Ascending aorta (tissue), 2 donors: ENCODE measurements around the gene SCLY. TPM values are rescaled to one million over a fixed set of nuclear protein-coding genes. Genes with fewer than 3 reads are reported as not detected.

Experiments
- DNase-seq, 2 donors: peaks; one replicate each; pipeline ENCODE4 v3.0.0-alpha.2; 2019; ENCODE audit warnings: low spot score in 2 of 2
- H3K27ac ChIP-seq, 2 donors: fragments of 200-600 bp; sonication (generic); one replicate each; pipeline ENCODE4 v1.5.1; 2016 to 2017; ENCODE audit warnings: mild to moderate bottlenecking in 1 of 2
- H3K27me3 ChIP-seq: fragments of 200-600 bp; sonication (generic); one replicate; pipeline ENCODE4 v1.5.1; 2017
- H3K36me3 ChIP-seq, 2 donors: fragments of 200-600 bp; sonication (generic); one replicate each; pipeline ENCODE4 v1.5.1; 2016
- H3K4me1 ChIP-seq, 2 donors: fragments of 200-600 bp; sonication (generic); one replicate each; pipeline ENCODE4 v1.5.1; 2016 to 2017; ENCODE audit warnings: mild to moderate bottlenecking in 1 of 2
- H3K4me3 ChIP-seq, 2 donors: fragments of 200-600 bp; sonication (generic); one replicate each; pipeline ENCODE4 v1.5.1; 2016 to 2017; ENCODE audit warnings: mild to moderate bottlenecking in 1 of 2
- H3K9me3 ChIP-seq, 2 donors: fragments of 200-600 bp; sonication (generic); one replicate each; pipeline ENCODE4 v1.5.1; 2016
- CTCF ChIP-seq, 3 experiments: fragments of 200-600 bp in 2 of 3; fragments of 450-650 bp in 1 of 3; sonication (generic) in 2 of 3; IDR thresholded peaks; one replicate each; pipeline ENCODE4 v1.5.1; 2016 to 2019; ENCODE audit warnings: antibody characterized with exemption in 3 of 3, mild to moderate bottlenecking in 1 of 3, moderate library complexity in 1 of 3
- intact Hi-C: fragments of 100-400 bp; cut with DNase I; formaldehyde crosslinking; loops from one replicate; pipeline ENCODE4 v1.15.1; 2023
- total RNA-seq: library from RNA; depleted of rRNA; stranded (reverse); fragments of >200 nt; gene quantifications from one replicate; pipeline ENCODE4 v1.1.0, GENCODE V29; 2016

The SCLY gene
- total RNA-seq, 1 donor from 2014 or later, result 87.5 TPM

DNA sequence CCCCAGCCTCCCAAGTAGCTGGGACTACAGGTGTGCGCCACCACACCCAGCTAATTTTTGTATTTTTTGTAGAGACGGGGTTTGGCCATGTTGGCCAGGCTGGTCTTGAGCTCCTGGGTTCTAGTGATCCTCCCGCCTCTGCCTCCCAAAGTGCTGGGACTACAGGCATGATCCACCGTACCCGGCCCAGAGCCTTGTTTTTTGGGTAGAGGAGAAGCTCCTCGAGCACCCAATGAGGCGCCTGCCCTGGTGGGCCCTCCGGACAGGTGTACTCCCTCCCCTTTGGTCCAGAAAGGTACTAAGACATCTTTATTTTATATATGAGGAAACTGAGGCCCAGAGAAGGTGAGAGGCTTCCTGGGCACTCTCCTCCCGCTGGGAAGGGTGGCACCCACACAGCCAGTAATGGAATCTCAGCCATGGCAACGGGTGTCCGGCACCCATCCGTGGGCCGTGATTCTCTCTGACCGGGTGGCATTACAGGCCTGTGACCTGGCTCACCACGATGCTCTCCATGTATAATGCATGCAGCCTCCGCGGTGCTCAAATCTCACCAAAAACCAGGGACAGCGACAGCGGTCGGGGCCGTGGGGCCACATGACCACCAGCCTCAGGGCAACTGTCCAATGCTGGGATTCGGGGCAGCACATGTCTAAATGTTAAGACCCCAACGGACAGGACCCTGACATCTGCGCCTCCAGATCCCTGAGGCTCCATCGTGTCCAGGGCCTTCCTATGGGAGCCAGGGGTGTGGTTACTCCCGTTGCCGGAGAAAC, 60.9 kb downstream of the SCLY start:
- H3K4me3 ChIP-seq, result no peak overlapping the region
- no peak for DNase-seq
- intact Hi-C loops, result no loop called here

GRCh38 chr2:238122287-238123217, 61.8 kb downstream of the SCLY start:
- no peak overlapping the region for H3K4me3 ChIP-seq
- no peak for DNase-seq
- no peak overlapping the region for H3K27ac ChIP-seq
- no peaks in the 10 kb centered on the region for H3K9me3 ChIP-seq
- no peaks in the 10 kb centered on the region for H3K27me3 ChIP-seq
- H3K36me3 ChIP-seq, result no peaks in the 10 kb centered on the region
- no peak for TF ChIP-seq CTCF (IDR thresholded peaks at IDR 0.05)
- H3K4me1 ChIP-seq, result peaks cover 0 to 4% of the 10 kb centered on the region in 2 donors
- intact Hi-C loops, result no loop called here

More for the DNA sequence above, 60.9 kb downstream of the SCLY start:
- Histone ChIP-seq H3K27me3 (no peaks in the 10 kb centered on the region), H3K9me3 (no peaks in the 10 kb centered on the region), H3K4me1 (peaks cover 0 to 4% of the 10 kb centered on the region in 2 donors), H3K27ac (no peak overlapping the region), H3K36me3 (no peaks in the 10 kb centered on the region)
- no peak for TF ChIP-seq CTCF (IDR thresholded peaks at IDR 0.05)

GRCh38 chr2:238123218-238123971, 62.6 kb downstream of the SCLY start:
- H3K27ac ChIP-seq, result no peak overlapping the region

DNA sequence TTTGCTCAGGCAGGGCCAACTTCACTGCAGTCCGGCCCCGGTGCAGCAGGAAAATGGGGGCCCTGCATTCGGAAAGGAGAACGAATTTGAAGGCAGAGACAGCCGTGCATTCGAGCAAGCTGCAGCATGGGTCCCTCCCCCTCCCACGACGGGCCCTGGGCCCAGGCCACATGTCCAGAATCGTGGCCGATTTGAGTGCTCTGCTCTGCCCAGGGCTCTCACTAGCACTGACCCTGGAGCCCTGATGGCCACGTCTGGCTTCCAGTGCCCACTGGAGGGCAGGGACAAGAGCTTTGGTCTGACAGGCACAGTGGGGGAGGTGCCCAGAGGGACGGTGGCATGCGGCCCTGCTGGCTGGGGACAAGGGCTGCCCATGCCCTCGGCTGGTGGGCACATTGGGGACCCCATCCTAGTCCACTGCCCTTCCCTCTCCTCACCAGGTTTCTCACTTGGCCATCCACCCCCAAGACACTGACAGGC, 63.2 kb downstream of the SCLY start:
- DNase-seq, result no peak
- TF ChIP-seq CTCF (IDR thresholded peaks at IDR 0.05), result no peak
- H3K27ac ChIP-seq, result no peak overlapping the region
- H3K9me3 ChIP-seq, result no peaks in the 10 kb centered on the region
- no peaks in the 10 kb centered on the region for H3K36me3 ChIP-seq
- no peak overlapping the region for H3K4me3 ChIP-seq
- H3K27me3 ChIP-seq, result no peaks in the 10 kb centered on the region
- H3K4me1 ChIP-seq, result peaks cover 0 to 4% of the 10 kb centered on the region in 2 donors
- intact Hi-C loops, result no loop called here

More at GRCh38 chr2:238123218-238123971, 62.6 kb downstream of the SCLY start:
- no peak for TF ChIP-seq CTCF (IDR thresholded peaks at IDR 0.05)
- Histone ChIP-seq H3K9me3 (no peaks in the 10 kb centered on the region), H3K4me3 (no peak overlapping the region), H3K4me1 (peaks cover 0 to 4% of the 10 kb centered on the region in 2 donors), H3K27me3 (no peaks in the 10 kb centered on the region), H3K36me3 (no peaks in the 10 kb centered on the region)
- intact Hi-C loops, result no loop called here
- no peak for DNase-seq

DNA sequence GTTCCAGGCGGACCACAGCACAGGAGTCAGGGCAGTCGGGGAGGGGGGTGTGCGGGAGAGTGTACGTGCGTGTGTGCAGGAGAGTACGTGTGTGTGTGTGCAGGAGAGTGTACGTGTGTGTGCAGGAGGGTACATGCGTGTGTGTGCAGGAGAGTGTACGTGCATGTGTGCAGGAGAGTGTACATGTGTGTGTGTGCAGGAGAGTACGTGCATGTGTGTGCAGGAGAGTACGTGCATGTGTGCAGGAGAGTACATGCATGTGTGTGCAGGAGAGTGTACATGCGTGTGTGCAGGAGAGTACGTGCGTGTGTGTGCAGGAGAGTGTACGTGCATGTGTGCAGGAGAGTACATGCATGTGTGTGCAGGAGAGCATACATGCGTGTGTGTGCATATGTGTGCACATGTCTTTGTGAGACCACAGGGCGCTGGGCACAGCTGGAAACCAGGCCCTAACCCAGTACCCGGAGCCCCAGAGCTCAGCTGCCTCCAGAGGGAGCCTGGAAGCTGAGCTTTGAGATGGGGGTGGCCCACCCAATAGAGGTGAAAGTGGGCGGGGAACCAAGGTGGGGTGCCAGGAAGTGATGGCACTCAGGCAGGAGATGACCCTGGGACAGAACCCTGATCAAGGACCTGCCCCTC, 63.8 kb downstream of the SCLY start:
- no peaks in the 10 kb centered on the region for H3K9me3 ChIP-seq
- H3K36me3 ChIP-seq, result no peaks in the 10 kb centered on the region
- DNase-seq, result no peak
- no peak overlapping the region for H3K27ac ChIP-seq
- H3K4me3 ChIP-seq, result no peak overlapping the region
- no peak for TF ChIP-seq CTCF (IDR thresholded peaks at IDR 0.05)
- H3K27me3 ChIP-seq, result no peaks in the 10 kb centered on the region
- peaks cover 0 to 4% of the 10 kb centered on the region in 2 donors for H3K4me1 ChIP-seq
- intact Hi-C loops, result no loop called here
